Cerebellar cortex (tissue), 1 donor: ENCODE measurements around the gene URM1.
"Not testable (repeated sequence)": the region's sequence is repeated elsewhere in the genome, so short reads cannot be mapped to it uniquely, and the experiment has no call there.

Experiments
- DNase-seq: peaks from one replicate; pipeline ENCODE4 v3.0.0-alpha.2; 2015; ENCODE audit warnings: low spot score

Gene URM1

DNA sequence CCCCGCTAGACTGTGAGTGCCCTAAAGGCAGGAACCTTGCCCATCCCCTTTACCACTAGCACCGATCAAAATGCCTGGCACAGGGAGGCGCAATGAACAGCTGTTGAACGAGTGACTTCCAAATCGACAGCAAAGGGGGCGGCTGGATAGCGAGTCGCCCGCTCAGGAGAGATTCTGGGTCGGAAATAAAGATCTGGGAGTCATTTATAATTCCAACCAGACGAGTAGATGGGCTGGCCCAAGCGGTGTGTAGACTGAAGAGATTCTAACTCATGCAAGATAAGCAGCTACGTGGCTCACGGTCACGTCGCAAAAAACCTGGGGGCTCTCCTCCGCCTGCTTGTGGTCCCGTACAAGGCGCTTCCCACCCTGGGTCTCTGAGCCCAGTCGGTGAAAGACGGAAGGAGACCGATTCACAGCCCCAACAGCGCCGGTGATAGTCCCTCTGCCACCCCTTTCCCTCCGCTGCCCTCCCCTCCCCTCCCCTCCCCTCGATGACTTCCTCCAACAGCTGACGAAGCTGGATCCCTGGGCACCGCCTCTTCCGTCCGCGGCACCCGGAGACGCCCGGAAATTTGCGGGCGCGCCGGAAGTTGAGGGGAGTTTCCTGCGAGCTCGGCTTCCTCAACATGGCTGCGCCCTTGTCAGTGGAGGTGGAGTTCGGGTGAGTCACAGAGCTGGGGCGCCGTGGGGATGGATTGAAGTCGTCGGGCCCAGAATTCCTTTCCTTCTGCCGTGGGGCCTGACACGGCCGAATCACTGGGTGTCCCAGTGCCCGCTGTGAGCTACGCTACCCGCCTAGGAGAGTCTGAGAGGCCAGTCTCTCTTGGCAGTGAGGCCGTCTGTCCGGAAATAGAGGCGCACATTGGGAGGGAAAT is at the start of gene URM1:
TSS of gene URM1 (plus strand) at position 623 of the 878 bp plus-strand sequence. CDS start at position 630, 7 bp downstream.
- DNase-seq = peak; percentile 97

DNA sequence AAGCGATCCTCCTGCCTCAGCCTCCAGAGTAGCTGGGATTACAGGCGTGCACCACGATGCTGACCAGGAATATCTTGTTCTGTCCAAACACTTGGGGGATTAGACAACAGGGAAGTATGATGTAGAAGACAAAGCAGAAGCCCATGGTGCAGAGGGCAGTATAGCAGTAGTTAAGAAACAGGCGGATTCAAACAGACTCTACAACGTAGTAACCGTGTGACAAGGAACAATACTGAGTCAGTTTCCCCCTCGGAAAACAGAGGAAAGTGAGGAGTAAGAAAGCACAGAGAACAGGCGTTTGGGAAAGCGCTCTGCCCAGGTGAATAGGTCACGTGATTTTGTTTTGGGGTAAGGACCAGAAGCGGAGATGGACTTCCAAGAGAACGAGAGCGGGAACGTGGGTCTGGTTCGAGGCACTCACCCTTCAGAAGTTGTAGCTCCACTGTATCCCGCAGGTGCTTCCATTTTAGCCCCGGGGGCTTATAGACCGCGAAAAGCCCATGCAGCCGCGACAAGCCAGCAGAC is 49.2 kb upstream of the URM1 start:
- no peak for DNase-seq

- DNase-seq = peak; percentile 96
Observed at GRCh38 chr9:128322404-128323211, 48.6 kb upstream of the URM1 start, which contains the start of the genes COQ4 and TRUB2. COQ4 (plus strand) TSS chr9:128322839; CDS start chr9:128322859, 20 bp downstream. TRUB2 (minus strand) TSS chr9:128322447; CDS start chr9:128322408, 39 bp downstream.

GRCh38 chr9:128323212-128323730 is 47.9 kb upstream of the URM1 start:
- DNase-seq = no peak

- DNase-seq = no peak
Observed at GRCh38 chr9:128323791-128324190, 47.4 kb upstream of the URM1 start.

GRCh38 chr9:128324401-128324800 is 46.8 kb upstream of the URM1 start:
- no peak for DNase-seq

DNA sequence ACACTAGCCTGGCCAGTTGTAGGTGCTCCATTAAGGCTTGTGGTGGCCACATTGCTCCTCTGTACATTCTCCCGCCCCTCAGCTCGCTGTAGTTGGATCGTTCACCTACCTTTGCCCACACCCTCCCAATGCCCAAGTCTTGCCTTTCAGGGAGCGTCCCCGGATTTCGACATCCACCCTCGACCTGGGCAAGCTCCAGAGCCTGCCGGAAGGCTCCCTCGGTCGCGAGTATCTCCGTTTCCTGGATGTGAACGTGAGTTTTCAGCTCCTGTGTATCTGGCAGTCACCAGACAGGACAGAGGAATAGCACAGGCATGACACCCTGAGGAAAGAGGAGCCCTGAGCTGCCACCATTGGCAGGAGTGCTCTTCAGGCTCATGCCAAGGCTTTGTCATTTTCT is 45.5 kb upstream of the URM1 start:
- no peak for DNase-seq

- no peak for DNase-seq
Observed at GRCh38 chr9:128333451-128333869, 37.7 kb upstream of the URM1 start.

- no peak for DNase-seq
Observed at GRCh38 chr9:128335161-128335560, 36.0 kb upstream of the URM1 start.

DNA sequence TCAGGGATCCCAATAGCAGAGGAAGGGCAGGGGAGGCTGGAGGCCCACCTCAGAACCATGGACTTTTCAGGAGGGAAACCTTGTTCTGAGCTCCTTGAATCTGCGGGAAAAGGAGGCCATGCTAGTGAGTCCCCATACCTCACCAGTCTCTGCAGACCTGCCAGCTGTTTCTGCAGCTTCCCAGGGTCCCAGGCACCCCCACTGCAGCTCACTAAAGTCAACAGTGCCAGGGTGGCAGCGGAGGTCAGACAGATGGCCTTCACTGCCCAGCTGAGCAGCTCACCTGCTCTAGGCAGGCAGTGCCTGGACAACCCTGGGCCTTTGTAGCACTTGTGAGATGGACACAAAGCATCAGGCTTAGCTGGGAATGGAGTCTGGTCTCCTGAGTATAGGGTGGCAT is 35.3 kb upstream of the URM1 start:
- no peak for DNase-seq

DNA sequence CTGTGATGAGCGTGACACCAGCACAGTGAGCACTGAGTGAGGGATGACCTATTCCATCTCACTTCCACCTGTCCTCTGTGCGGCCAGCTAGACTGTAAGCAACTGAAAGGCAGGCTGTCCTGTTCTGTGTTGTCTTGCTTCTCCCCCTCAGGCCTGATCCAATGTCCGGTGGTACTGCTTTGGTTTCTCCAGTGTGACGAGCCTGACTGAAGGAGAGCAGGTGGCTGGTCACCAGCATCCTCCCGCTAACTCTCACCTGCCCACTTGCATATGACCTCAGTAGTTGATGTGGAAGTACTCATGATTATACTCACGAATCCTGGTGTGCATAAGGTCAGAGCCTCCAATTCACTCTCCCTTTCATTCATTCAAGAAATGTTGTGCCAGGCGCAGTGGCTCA is 33.2 kb upstream of the URM1 start:
- no peak for DNase-seq

DNA sequence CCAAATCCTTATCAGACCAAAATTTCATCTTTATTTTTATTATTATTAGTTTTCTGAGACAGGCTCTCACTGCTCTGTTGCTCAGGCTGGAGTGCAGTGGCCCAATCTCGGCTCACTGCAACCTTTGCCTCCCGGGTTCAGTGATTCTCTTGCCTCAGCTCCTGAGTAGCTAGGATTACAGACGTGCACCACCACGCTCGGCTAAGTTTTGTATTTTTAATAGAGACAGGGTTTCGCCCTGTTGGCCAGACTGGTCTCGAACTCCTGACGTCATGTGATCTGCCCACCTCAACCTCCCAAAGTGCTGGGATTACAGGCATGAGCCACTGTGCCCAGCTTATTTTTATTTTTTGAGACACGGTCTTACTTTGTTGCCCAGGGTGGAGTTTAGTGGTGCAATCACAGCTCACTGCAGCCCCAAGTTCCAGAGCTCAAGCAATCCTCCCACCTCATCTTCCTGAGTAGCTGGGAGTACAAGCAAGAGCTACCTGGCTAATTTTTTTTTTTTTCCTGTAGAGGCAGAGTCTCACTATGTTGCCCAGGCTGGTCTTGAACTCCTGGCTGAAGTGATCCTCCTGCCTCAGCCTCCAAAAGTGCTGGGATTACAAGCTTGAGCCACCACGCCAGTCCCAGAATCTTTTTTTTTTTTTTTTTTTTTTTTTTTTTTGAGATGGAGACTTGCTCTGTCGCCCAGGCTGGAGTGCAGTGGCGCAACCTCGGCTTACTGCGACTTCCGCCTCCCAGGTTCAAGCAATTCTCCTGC is 32.1 kb upstream of the URM1 start:
- not testable (repeated sequence) for DNase-seq

DNA sequence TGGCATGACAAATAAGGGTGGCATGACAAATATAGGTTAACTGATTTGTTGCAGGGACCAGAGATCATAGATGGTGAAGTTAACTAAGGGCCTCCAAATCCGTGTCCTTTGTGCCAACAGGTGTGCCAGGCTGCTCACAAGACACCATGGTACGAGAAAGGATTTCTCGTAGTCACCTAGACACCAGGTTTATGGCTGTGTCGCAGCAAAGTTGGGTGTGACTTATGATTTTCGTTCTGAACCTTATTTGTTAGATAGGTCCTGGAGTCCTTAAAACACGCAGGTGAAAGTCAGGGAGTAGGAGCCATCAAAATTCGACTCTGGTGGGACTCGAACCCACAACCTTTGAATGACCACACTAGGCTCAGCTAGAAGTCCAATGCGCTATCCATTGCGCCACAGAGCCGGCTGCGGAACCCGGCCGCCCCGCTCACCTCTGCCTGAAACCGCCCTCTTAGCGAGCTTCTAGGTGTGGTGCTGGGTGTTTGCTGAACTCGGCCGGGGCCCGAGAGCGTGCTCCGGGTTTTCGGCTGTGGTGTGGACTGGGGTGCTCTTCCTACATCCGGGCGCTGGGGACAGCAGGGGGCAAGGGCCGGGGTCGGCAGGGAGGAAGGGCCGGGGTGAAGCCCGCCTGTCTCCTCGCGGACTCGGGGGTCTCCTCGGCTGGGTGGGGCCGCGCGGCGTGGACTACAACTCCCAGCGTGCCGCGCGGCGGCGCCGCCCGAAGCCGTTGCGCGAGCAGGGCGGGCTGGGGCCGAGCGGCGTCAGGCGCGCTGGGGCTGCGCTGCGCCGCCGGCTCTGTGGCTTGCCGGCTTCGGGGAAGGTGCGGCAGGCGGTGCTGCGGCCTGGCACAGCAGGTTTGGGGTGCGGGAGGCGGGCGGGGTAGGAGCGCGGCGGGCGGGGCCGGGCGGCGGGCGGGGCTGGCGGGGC is 31.1 kb upstream of the URM1 start, which contains the start of gene SLC27A4:
TSS of gene SLC27A4 (plus strand) at position 767 of the 930 bp plus-strand sequence. CDS start 2,606 bp downstream, outside the sequence.
- DNase-seq = peak; percentile 79

DNA sequence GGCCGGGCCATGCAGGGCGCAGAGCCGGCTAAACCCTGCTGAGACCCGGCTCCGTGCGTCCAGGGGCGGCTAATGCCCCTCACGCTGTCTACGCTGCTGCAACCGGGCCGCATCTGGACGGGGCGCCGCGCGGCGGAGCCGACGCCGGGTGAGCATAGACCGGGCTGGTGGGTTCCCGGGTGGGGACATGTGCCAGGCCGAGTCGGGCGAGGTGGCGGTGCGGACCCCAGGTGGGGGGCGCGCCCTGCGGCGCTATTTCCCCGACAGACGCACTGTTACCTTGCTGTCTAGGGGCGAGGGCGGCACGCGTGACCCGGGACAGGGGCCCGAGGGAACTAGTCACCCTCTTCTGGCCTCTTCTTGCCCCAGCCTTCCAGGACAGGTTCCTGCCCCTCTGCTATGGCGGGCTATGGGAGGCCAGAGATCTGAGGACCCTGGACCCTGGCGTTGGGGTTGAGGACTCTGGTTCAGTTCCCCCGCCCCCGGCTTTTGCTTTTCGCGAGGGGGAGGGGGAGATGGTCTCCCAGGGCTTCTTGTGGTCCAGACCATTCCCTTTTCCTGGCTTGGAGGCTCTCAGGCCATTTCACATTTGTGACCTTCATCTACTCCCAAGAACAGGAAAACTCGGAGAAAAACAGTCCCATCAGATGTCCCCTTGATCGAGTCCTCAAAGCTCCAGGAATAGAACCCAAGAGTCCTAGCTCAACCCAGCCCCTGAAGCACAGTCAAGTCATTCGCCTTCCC is 30.3 kb upstream of the URM1 start:
- no peak for DNase-seq

DNA sequence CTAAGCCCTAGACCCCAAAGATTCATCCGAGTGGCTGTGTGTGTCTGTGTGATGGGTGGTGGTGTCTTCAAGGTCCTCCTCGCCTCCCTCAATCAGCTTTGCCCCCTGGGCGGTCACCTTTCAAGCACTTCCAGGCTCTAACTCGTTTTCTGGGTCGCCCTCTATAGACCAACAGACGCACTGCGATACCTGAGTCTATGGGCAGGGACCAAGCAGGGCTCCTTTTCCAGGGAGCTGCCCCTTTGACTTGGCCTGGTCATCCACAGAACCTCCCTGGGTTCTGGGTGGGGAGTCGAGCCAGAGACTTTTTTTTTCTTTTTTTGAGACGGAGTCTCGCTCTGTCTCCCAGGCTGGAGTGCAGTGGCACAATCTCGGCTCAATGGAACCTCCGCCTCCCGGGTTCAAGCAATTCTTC is 29.7 kb upstream of the URM1 start:
- DNase-seq = peak; percentile 81

- no peak for DNase-seq
Observed at GRCh38 chr9:128342971-128343680, 28.0 kb upstream of the URM1 start.

DNA sequence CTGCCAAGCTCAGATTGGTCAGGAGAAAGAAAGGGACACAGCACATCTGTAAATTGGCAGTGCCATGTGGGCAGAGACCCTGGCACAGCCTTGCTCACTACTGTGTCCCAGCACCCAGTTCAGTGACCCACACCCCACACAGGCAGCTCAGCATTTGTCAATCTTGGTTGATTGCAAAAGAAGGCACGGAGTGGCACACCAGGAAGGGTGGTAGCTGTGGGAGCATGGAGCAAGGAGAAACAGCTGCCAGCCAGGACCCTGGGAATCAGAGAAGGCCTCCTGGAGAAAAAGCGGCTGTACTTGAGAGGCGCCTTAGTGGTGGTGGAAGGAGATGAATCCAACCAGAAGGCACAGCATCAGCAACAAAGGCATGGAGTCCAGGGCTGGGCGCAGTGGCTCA is 27.3 kb upstream of the URM1 start:
- no peak for DNase-seq

GRCh38 chr9:128344931-128345605 is 26.1 kb upstream of the URM1 start:
- DNase-seq = no peak
